HG03025 (cell line): ENCODE results near the gene RASGEF1C.

Source experiments
- ATAC-seq: cut with Tn5 transposase; IDR thresholded peaks from one replicate; pipeline ENCODE4 v1.9.1; 2021; ENCODE audit warnings: mild to moderate bottlenecking, moderate library complexity; ENCODE audit not compliant: unreplicated experiment, low FRiP score

The RASGEF1C gene

DNA sequence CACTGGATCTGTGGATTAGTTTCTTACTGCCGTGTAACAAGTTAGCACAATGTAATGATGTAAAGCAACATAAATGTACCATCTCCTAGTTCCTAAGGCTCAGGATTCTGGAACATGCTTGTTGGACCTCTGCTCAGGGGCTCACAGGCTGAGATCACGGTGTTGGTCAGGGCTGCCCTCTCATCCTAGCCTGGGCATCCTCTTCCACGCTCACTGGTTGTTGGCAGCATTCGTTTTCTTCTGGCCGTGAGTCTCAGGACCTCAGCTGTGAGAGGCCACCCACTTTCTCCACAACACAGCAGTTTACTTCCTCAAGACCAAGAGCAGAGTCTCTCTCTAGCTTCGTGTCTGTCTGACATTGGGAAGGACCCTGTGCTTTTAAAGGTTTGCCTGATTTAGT, 17.3 kb downstream of the RASGEF1C start:
- no peak for ATAC-seq

DNA sequence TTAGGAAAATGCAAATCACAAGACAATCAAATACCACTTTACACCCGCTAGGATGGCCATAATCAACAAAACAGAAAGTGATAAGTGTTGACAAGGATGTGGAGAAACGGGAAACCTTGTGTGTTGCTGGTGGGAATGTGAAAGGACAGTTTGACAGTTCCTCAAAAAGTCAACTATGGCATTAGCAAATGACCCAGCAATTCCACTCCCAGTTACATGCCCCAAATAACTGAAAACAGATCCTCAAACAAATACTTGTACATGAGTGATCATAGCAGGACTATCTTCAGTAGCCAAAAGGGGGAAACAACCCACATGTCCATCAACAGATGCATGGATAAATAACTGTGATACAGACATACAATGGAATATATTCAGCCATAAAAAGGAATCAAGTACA, 21.2 kb downstream of the RASGEF1C start:
- ATAC-seq = no peak

DNA sequence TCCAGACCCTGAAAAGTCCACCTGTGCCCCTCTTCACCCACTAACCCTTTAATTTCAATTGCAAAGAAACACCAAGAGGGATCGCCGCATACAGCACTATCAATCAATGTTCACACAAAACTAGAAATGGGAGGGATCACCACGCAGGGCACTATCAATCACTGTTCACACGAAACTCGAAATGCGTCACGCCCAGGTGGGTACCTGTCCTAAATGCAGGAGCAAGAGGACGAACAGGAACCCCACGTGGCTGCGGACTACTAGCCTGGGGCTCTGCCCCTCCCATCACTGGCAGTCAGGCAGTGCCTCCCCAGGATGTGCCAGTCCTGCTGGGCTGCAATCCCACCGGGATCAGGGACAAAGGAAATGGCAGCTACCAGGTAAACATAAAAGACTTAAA, 28.2 kb downstream of the RASGEF1C start:
- no peak for ATAC-seq

DNA sequence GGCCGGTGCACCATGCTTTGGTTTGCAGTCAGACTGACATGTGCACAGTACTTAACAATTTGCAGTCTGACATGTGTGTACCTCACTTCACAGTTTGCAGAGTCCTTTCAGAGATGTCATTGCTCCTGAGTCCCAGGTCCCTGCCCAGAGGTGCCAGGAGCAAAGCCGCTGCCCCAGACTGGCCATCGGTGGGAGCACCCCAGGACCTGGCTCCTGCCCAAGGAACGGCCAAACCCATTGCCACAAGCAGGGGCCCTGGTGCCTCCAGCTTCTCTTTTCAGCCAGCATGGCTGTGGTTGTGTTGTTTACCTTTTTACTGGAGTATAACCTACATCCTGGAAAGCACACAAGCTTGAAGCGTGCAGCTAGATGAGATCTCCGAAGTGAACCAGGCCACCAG, 28.6 kb downstream of the RASGEF1C start:
- ATAC-seq = no peak

DNA sequence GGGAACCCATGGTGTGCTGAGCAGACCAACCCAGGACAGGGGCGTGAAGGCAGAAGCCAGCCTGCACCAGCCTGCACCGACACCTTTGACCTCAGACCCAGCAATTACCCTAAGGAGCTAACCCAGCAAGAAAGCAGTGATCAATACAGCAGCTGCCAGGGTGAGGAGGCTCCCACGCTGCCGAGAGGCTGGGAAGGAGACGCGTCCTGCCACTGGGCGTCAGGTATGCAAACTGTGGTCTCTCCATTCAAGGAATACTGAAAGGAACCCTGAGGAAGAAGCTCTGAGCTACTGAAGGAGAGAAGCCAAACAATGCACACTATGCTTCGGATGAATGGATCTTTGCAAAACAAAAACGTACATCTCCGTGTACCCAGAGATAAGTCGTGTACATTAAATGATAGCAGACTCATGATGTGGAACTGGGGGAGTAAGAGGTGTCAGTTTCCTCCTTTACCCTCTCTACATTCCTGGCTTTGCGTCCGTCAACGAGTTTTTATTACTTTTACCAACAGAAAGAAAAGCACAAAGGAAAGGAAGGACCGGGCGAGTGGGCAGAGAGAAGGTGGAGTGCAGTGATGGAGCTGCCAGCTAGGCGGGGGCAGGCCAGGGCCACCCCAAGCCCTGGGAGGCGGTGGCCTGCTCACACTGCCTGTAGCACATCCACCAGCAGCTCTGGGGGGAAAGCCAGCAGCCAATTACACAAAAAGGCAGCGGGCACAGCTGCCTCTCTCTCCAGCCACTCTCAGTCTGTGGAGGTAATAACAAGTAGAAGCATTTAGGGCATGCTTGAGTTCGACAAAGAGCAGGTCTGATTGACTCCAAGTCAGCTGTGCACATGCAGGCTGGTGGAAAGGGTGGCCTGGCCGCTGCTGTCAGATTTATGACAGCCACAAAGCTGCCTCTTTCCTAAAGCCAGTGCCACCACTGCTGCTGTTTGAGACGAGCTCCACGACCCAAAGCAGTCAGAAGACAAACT, 29.3 kb downstream of the RASGEF1C start:
- ATAC-seq = no peak

DNA sequence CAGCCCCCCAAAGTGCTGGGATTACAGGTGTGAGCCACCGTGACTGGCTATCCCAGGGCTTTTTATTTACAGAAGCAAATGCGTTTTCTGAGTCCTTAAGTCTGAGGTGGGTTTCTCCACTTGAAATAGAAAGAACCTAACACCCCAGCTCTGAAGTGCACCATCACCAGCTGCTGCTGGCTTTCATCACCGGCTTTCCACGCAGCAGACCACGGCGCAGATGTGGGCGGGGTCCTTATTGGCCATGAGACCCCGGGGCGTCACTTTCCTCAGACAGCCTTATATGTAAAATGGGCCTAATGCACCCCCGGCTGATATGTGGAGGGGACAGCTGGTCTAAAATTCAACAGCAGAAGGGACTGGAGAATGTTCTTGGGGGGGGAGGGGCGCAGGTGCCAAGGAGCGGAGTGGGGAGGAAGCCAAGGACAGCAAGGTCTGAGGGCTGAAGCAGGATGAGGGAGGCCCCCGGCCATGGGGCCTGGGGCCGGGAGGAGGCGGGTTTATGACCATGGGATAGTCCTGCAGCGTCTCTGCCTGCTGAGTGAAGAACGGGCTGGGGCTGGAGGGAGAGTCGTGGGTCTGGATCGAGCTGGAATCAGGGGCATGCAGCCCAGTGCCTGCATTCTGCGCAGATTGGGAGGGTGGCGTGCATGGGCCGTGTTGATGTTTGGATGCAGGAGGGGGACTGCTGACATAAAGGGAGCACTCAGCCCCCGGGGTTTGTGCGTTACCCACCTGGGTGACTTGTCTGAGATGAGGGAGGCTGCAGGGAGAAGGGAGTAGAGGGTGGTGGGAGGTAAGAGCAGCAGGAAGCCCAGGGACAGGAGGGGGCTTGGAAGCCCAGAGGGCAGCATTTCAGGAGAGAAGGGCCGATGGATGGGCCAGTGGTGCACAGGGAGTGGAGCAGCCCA, 30.2 kb downstream of the RASGEF1C start:
- ATAC-seq = no peak

DNA sequence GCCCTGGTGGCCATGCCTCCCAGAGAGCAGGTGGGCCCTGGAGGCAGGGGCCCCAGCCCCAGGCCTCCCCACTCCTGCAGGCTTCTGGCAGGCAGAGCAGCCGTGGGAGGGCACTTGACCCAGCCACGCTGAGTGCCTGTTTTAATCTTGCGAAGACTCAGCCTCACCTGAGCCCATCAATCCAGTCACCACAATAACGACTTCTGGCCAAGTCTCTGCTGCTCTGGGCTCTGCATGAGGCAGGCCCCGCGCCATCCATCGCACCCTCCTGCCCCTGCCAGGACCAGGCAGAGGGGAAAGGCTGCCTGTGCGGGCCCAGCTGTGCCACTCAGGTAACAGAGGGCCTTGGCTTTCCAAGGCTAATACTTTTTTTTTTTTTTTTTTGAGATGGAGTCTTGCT, 32.8 kb downstream of the RASGEF1C start:
- ATAC-seq = no peak

DNA sequence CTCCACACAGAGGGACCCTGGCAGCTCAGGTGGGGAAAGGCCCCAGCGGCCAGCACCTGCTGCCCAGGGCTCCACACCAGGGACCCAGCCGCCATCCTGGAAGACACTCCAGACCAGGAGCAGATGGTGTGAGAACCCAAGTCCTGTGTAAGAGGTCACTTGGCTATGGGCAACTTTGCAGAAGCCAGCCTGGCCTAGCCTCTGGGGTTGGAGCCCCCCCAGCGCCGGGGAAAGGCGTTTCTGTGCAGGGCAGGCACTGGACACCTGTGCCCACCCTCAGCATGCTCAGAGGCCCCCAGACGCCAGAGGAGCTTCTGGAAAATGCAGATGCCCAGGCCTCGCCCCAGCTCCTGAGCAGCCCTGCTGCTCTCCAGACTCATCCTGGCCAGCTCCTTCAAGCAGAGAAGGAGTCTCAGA, 34.0 kb downstream of the RASGEF1C start:
- no peak for ATAC-seq

DNA sequence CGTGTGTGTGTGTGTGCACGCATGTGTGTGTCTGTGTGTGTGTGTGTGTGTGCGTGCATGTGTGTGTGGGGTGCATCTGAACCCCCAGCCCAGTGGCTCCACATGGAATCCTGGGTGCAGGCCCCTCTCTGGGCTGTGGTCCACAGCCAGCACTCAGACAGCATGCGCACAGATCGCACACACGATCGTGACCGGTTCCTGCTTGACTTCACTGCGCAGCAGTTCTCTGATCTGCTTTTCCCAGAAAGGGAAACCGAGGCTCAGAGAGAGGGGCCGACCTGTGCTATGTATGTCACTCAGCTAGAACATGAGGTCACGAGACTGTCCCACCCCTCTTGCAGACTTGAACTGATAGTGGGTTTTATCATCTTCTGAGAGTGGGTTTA, 34.4 kb downstream of the RASGEF1C start:
- no peak for ATAC-seq

DNA sequence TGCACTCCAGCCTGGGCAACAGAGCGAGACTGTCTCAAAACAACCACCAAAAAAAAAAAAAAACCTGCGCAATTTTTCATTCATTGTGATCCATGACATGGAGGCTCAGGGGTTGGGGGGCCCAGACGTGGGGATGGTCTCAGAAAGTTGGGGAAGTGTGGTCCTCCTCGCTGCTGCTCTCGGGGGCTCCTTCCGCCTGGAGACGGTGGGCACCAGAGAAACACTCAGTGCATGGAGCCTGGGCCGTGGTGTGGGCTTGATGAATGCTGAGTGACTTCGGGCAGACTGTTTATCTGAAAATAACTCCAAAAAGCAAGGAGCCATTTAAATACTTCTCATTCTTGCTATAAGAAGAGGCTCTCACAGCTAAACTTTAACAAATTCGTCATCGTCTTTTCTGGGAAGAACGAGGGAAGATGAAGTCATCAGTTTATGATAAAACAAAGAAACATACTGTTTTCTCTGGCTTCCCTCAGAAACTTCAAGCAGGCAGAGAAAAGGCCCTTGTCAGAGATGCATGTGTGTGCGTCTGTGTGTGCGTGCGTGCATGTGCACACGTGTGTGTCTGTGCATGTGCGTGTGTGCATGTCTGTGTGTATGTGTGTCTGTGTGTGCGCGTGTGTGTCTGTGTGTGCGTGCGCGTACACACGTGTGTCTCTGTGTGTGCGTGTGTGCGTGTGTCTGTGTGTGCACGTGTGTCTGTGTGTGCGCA, 35.0 kb downstream of the RASGEF1C start:
- ATAC-seq = no peak

DNA sequence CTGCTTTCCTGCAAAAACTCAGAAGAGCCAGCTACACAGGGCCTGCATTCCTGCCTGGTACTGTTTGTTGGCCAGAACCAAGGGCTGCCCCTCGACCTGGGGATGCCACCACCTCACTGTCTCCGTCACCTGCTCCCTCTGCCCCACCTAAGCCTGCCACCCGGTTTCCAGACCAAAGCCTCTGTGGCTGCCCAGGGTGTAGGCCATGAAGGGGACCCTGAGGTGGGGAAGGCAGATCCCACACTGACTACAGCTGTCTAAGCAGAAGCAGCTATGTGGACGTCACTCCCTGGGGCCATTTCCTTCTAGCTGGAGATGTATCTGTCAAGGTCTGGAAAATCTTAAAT, 35.8 kb downstream of the RASGEF1C start:
- ATAC-seq = no peak

DNA sequence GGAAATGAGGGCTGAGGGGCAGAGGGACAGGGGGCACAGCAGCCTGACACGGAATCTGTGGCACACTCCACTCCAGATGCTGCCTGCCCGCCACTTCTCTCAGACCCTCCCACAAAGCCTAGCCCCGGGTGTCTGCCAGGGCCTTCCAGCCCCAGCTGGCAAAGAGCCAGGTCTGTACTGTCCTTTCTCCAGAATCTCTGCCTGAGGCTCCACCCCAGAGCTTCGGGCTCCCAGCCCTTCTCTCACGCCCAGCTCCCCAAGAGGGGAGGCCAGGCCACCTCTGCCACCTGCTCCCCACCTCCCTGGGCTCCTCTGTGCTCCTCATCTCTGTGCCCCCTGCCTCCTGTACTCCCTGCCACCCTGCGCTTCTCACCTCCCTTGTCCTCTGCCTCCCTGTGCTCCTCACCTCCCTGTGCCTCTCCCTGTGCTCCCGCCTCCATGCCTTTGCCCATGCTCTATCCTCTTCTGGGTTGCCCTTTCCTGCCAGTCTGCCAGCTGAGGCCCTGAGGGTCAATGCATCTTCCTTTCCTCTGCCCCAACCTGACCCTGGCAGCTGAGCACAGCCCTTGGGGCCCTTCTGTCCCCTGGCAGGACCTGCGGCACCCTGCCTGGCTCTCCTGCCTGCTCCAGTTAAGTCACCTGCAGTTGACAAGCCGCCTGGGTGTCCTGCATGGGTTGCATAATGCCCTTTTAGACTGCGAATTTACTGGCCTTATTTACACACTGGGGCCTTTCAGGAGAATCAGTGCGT, 36.4 kb downstream of the RASGEF1C start:
- no peak for ATAC-seq

DNA sequence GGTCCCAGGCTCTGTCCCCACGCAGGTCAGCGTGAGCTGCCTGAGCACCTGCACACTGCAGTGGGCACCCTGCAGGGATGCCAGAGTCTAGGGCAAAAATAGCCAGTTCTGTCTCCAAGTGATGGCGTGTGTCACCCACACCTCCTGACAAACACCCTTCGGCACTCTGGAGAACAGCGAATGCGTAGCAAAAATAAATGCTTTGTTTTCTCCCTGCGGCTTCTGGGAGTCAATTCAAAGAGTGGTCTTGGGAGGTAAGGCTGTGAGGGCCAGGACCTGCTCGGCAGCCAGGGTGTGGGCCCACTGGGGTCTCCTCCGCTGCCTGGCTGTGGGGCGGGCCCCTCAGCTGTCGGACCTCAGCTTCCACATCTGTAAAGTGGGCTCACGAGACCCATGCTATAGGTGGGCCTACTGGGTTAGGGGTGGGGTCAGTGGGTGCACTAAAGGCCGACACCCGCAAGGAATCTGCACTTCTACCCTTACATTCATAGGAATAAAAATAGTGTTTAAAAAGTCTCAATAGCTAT, 37.4 kb downstream of the RASGEF1C start:
- ATAC-seq = no peak

DNA sequence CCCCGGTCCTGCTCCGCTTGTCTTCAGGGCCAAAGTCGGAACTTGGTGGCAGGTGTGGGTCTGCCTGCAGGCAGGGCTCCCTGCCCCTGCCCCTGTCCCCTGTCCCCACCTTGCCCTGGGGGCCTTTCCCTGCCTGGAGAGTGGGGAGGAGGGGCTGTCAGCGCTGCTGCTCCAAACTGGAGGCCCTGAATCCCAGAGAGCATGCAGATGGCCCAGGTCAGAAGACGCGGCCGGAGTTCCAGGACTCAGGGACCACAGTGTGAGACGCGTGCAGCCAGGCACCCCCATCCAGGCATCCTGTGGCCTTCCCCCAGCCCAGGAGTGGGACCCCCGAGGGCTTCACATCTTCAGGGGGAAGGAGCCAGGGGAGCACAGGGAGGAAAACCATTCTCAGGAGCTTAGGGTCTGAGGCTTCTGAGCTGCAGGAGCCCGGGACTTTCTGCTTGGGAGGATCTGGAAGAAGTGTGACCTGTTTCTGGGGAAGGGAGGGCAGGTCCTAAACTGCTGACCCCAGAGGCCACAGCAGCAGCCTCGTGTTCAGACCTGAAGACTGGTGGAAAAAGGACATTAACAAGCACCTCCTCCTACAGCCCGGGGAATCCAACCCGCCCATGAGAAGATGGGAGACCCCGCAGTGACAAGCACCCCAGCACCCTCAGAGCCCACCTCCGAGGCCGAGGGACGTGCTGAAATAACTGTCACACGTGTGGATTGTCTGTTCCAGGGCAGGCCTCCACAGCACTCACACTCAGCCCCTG, 38.0 kb downstream of the RASGEF1C start:
- ATAC-seq = no peak

DNA sequence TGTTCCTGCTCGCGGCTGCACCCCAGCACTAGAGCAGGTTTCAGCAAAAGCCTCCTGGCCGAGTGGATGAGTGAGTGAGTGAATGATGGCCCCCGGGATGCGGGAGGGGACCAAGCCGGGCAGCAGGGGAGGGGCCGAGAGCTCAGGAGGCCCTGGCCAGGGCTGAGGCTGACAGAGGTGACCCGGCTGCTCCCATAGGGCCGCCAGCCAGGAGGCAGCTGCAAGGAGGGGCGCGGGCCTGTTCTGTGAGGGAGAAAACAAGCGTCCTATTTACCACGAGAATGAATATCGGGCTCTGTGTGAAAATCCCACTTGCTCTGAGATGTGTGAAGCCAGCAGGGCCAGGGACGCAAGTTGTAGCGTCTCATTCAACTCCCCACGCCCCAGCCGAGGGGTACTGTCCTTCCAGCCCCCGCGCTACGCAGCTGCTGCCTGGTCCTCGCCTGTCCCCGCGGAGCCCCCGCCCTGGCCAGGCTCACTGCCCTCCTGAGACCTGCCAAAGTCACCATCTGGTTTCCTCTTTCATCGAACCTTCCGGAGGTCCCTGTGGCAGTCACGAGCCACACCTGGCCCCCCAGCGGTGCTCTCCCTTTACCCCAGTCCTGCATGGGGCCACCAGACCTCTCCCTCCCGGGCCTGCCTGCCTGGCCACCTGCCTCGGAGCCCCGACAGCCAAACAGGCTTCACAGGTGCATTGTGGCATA, 38.8 kb downstream of the RASGEF1C start:
- ATAC-seq = no peak

DNA sequence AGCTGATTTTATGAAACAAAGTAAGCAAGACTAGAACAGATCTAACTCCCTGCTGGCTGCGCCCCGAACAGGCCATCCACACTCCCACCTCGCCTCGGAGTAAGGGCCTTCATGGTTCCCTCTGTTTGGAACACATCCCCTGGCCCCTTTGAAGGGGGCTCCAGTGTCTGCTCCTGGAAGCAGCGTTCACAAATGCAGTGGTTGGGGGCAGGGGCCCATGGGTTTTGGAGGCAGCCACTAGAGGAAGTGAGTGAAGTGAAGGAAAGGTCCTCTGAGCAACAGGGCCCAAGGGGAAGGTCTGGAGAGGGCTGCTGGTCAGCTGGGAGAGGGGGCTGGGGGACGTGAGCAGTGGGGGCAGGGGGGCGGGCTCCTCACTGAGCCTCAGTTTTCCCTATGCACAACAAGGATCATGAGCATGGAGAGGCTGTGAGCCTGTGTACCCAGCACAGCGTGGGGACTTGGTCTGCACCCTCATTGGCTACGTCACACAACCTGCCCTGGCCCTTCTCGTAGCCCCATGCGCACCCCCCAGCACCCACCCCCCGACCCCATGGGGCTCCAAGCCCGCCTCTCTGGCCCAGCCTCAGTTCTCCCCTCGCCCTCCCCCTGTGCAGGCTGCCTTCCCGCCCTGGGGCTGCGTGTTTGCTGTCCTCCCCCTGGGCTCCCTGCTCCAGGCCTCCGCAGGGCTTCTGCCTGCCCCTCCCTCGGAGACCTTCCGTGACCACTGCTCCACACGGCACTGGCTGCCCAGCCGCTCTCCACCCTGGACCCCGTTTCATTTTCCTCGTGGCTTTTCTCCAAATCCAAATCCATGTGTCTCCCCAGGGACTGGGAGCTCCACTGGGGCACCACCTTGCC, 39.5 kb downstream of the RASGEF1C start:
- no peak for ATAC-seq

DNA sequence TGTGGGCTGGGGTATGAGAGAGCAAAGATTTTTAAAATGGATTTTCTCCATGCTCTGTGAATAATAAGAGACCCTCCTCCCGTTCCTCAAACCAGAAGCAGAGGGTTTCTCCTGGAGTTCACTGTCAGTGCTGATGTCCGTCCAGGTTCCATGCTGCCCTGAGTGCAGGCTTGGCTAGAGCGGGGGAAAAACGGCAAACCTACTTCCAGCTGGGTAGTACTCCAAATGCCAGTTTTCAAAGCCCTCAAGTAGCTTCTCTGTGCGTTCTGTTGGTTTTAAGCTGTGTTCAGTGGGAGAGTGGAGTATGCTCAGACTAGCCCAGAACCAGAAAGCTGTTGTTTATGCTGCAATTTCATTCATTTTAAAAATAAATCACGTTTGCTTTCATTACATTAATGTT, 40.3 kb downstream of the RASGEF1C start:
- ATAC-seq = no peak

DNA sequence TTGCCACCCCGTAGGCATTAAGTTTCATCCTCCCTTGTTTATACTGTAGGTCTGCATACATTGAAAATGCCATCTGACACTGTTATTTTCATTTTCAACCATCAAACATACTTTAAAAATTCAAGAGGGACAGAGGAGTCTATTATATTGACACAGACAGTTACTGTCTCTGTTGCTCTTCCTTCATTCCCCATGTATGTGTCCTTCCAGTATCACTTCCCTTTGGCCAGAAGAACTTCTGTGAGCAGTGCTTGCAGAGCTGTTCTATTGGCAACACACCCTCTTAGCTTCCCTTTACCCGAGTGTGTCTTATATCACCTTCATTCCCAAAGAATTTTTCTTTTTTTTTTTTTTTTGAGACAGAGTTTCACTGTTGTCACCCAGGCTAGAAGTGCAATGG, 42.8 kb downstream of the RASGEF1C start:
- no peak for ATAC-seq
